ENCODE results near the gene APOOL.
A peak's percentile ranks its signal among the peaks of the same experiment; 100 is the strongest.

Gene APOOL

GRCh38 chrX:85111347-85111746 is 107.7 kb downstream of the APOOL start:
- Histone ChIP-seq H3K27me3 (ENCODE audit: low read depth) (no peaks in the 10 kb centered on the region), H3K36me3 (replicated peaks) (no peaks in the 10 kb centered on the region), H3K9me3 (no peaks in the 10 kb centered on the region), H3K4me3 (no peak overlapping the region), H3K4me1 (peaks cover 45% of the 10 kb centered on the region)
- peak; percentile 47 to 60 for DNase-seq (ENCODE audit: low spot score in 2 of 2)
- in situ Hi-C loops (cut with MboI; ENCODE audit: low sequenced_read_pairs): loop anchor here (10.0 kb wide), 1 partner anchor 433 kb away; no protein-coding TSS in a partner anchor

- in situ Hi-C loops (cut with MboI; ENCODE audit: low sequenced_read_pairs): loop anchor here (10.0 kb wide), 1 partner anchor 433 kb away; no protein-coding TSS in a partner anchor
- H3K36me3 ChIP-seq (replicated peaks): no peaks in the 10 kb centered on the region
- no peaks in the 10 kb centered on the region for H3K27me3 ChIP-seq (ENCODE audit: low read depth)
- DNase-seq (ENCODE audit: low spot score in 2 of 2): peak in 1 of 2 experiments; percentile 55
- peaks cover 51% of the 10 kb centered on the region for H3K4me1 ChIP-seq
- H3K4me3 ChIP-seq: no peak overlapping the region
- no peaks in the 10 kb centered on the region for H3K9me3 ChIP-seq
These were observed 108.6 kb downstream of the APOOL start for GRCh38 chrX:85112293-85112692.

- peak; percentile 58 to 89 for DNase-seq (ENCODE audit: low spot score in 2 of 2)
- in situ Hi-C loops (cut with MboI; ENCODE audit: low sequenced_read_pairs): loop anchor here (10.0 kb wide), 1 partner anchor 431 kb away; no protein-coding TSS in a partner anchor
These were observed 110.1 kb downstream of the APOOL start for GRCh38 chrX:85113746-85114145.

GRCh38 chrX:85114171-85114570 is 110.5 kb downstream of the APOOL start:
- Histone ChIP-seq H3K4me3 (no peak overlapping the region), H3K9me3 (no peaks in the 10 kb centered on the region), H3K4me1 (peaks cover 62% of the 10 kb centered on the region), H3K36me3 (replicated peaks) (no peaks in the 10 kb centered on the region), H3K27me3 (ENCODE audit: low read depth) (no peaks in the 10 kb centered on the region)
- in situ Hi-C loops (cut with MboI; ENCODE audit: low sequenced_read_pairs): loop anchor here (10.0 kb wide), 1 partner anchor 431 kb away; no protein-coding TSS in a partner anchor
- peak in 1 of 2 experiments; percentile 99 for DNase-seq (ENCODE audit: low spot score in 2 of 2)

More at GRCh38 chrX:85113746-85114145, 110.1 kb downstream of the APOOL start:
- Histone ChIP-seq H3K27me3 (ENCODE audit: low read depth) (no peaks in the 10 kb centered on the region), H3K36me3 (replicated peaks) (no peaks in the 10 kb centered on the region), H3K4me3 (no peak overlapping the region), H3K9me3 (no peaks in the 10 kb centered on the region), H3K4me1 (peaks cover 62% of the 10 kb centered on the region)

- Histone ChIP-seq H3K4me3 (no peak overlapping the region), H3K9me3 (no peaks in the 10 kb centered on the region), H3K4me1 (peaks cover 62% of the 10 kb centered on the region), H3K27me3 (ENCODE audit: low read depth) (no peaks in the 10 kb centered on the region), H3K36me3 (replicated peaks) (no peaks in the 10 kb centered on the region)
- DNase-seq (ENCODE audit: low spot score in 2 of 2): peak; percentile 57 to 91
- in situ Hi-C loops (cut with MboI; ENCODE audit: low sequenced_read_pairs): loop anchor here (10.0 kb wide), 1 partner anchor 430 kb away; no protein-coding TSS in a partner anchor
These were observed 111.1 kb downstream of the APOOL start for GRCh38 chrX:85114776-85115175.

- no peak overlapping the region for H3K4me3 ChIP-seq
- no peaks in the 10 kb centered on the region for H3K27me3 ChIP-seq (ENCODE audit: low read depth)
- peaks cover 62% of the 10 kb centered on the region for H3K4me1 ChIP-seq
- H3K36me3 ChIP-seq (replicated peaks): no peaks in the 10 kb centered on the region
- DNase-seq (ENCODE audit: low spot score in 2 of 2): no peak
- no peaks in the 10 kb centered on the region for H3K9me3 ChIP-seq
- in situ Hi-C loops (cut with MboI; ENCODE audit: low sequenced_read_pairs): loop anchor here (10.0 kb wide), 1 partner anchor 430 kb away; no protein-coding TSS in a partner anchor
These were observed 111.6 kb downstream of the APOOL start for GRCh38 chrX:85115252-85115651.

- Histone ChIP-seq H3K36me3 (replicated peaks) (no peaks in the 10 kb centered on the region), H3K4me3 (no peak overlapping the region), H3K4me1 (no peaks in the 10 kb centered on the region), H3K9me3 (no peaks in the 10 kb centered on the region), H3K27me3 (ENCODE audit: low read depth) (no peaks in the 10 kb centered on the region)
- in situ Hi-C loops (cut with MboI; ENCODE audit: low sequenced_read_pairs): no loop called here
- no peak for DNase-seq (ENCODE audit: low spot score in 2 of 2)
These were observed 132.7 kb downstream of the APOOL start for GRCh38 chrX:85136409-85136808.

- in situ Hi-C loops (cut with MboI; ENCODE audit: low sequenced_read_pairs): no loop called here
- Histone ChIP-seq H3K36me3 (replicated peaks) (no peaks in the 10 kb centered on the region), H3K9me3 (no peaks in the 10 kb centered on the region), H3K4me1 (no peaks in the 10 kb centered on the region), H3K27me3 (ENCODE audit: low read depth) (no peaks in the 10 kb centered on the region), H3K4me3 (no peak overlapping the region)
- no peak for DNase-seq (ENCODE audit: low spot score in 2 of 2)
These were observed 135.7 kb downstream of the APOOL start for GRCh38 chrX:85139422-85139821.

GRCh38 chrX:85140964-85141363 is 137.3 kb downstream of the APOOL start:
- H3K27me3 ChIP-seq (ENCODE audit: low read depth): no peaks in the 10 kb centered on the region
- H3K9me3 ChIP-seq: no peaks in the 10 kb centered on the region
- in situ Hi-C loops (cut with MboI; ENCODE audit: low sequenced_read_pairs): no loop called here
- no peak for DNase-seq (ENCODE audit: low spot score in 2 of 2)
- H3K36me3 ChIP-seq (replicated peaks): no peaks in the 10 kb centered on the region
- H3K4me3 ChIP-seq: no peak overlapping the region
- no peaks in the 10 kb centered on the region for H3K4me1 ChIP-seq
